Hepatocyte (in vitro differentiated cells): ENCODE measurements around the gene ALOXE3.

Experiments used
- CTCF ChIP-seq: fragments of 200-600 bp; sonication (generic); IDR thresholded peaks from 2 replicates; pipeline ENCODE4 v1.5.1; 2016; ENCODE audit warnings: antibody characterized with exemption, mild to moderate bottlenecking; ENCODE audit not compliant: poor library complexity
- EZH2phosphoT487 ChIP-seq: fragments of 200-600 bp; sonication (generic); IDR thresholded peaks from one replicate; pipeline ENCODE4 v1.6.1; 2018; ENCODE audit warnings: antibody characterized with exemption, mild to moderate bottlenecking, low read depth, moderate library complexity; ENCODE audit not compliant: unreplicated experiment, severe bottlenecking

GRCh38 chr17:8047769-8048110, 70.6 kb downstream of the ALOXE3 start:
- no peak for TF ChIP-seq EZH2phosphoT487
- no peak for TF ChIP-seq CTCF
